PFSK-1 (cell line): ENCODE measurements around the gene SLC25A1.

Experiments
- FOXP2 ChIP-seq: optimal IDR thresholded peaks from 2 replicates; pipeline ENCODE3; 2011; ENCODE audit warnings: borderline replicate concordance, control low read depth, inconsistent platforms; ENCODE audit not compliant: insufficient read depth; ENCODE audit errors: extremely low read length, extremely low read depth
- POLR2AphosphoS5 ChIP-seq: IDR thresholded peaks from 2 replicates; pipeline ENCODE4 v1.6.1; 2012; ENCODE audit warnings: low read depth, mild to moderate bottlenecking, control low read depth, low read length, moderate library complexity

DNA sequence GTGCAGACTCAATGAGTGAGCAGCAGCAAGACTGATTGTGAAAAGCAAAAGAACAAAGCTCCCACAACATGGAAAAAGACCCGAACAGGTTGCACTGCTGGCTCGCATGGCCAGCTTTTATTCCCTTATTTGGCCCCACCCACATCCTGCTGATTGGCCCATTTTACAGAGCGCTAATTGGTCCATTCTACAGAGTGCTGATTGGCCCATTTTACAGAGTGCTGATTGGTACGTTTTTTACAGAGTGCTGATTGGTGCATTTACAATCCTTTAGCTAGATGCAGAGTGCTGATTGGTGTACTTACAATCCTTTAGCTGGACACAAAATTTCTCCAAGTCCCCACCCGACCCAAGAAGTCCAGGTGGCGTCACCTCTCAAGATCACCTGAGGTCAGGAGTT, 15.3 kb upstream of the SLC25A1 start:
- TF ChIP-seq FOXP2, result no peak
- TF ChIP-seq POLR2AphosphoS5, result no peak
